Suprapubic skin (tissue), 4 donors: ENCODE data around the gene NOS1AP.

Source experiments
- EP300 ChIP-seq: sonication (generic); formaldehyde crosslinking; IDR thresholded peaks from one replicate; pipeline ENCODE4 v1.6.1; 2017; ENCODE audit warnings: antibody characterized with exemption
- POLR2A ChIP-seq, 2 donors: fragments of 450-650 bp; IDR thresholded peaks; one replicate each; pipeline ENCODE4 v1.6.1; 2017; ENCODE audit warnings: antibody characterized with exemption in 2 of 2, mild to moderate bottlenecking in 2 of 2, moderate library complexity in 2 of 2
- POLR2AphosphoS5 ChIP-seq, 3 donors: sonication (generic); formaldehyde crosslinking; IDR thresholded peaks; one replicate each; pipeline ENCODE4 v1.6.1; 2017; ENCODE audit warnings: antibody characterized with exemption in 3 of 3
- TF ChIP-seq, protein P1 (sequence below), 2 donors: fragments of 200-600 bp in 1 of 2; fragments of 450-650 bp in 1 of 2; sonication (generic) in 1 of 2; IDR thresholded peaks; one replicate each; pipeline ENCODE4 v1.5.1; 2016 to 2019; ENCODE audit warnings: antibody characterized with exemption in 2 of 2, mild to moderate bottlenecking in 1 of 2, moderate library complexity in 1 of 2

- TF ChIP-seq POLR2A (IDR thresholded peaks at IDR 0.05) (no peak), EP300 (no peak), POLR2AphosphoS5 (IDR thresholded peaks at IDR 0.05) (no peak)
- TF ChIP-seq, protein P1, sequence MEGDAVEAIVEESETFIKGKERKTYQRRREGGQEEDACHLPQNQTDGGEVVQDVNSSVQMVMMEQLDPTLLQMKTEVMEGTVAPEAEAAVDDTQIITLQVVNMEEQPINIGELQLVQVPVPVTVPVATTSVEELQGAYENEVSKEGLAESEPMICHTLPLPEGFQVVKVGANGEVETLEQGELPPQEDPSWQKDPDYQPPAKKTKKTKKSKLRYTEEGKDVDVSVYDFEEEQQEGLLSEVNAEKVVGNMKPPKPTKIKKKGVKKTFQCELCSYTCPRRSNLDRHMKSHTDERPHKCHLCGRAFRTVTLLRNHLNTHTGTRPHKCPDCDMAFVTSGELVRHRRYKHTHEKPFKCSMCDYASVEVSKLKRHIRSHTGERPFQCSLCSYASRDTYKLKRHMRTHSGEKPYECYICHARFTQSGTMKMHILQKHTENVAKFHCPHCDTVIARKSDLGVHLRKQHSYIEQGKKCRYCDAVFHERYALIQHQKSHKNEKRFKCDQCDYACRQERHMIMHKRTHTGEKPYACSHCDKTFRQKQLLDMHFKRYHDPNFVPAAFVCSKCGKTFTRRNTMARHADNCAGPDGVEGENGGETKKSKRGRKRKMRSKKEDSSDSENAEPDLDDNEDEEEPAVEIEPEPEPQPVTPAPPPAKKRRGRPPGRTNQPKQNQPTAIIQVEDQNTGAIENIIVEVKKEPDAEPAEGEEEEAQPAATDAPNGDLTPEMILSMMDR (IDR thresholded peaks at IDR 0.05) = no peak
Observed at GRCh38 chr1:162363823-162364222, 294.3 kb downstream of the NOS1AP start.
